Stimulated activated CD8-positive, alpha-beta memory T cell treated with anti-CD3 and anti-CD28 coated beads, Interleukin-12 subunit alpha, Interleukin-12 subunit beta, amount 100 ng/mL, for 24 hours (primary cell): ENCODE results near the gene PARL.

Source experiments
- DNase-seq: peaks from one replicate; pipeline ENCODE4 v3.0.0-alpha.2; 2020; ENCODE audit errors: extremely low read depth

The PARL gene, protein sequence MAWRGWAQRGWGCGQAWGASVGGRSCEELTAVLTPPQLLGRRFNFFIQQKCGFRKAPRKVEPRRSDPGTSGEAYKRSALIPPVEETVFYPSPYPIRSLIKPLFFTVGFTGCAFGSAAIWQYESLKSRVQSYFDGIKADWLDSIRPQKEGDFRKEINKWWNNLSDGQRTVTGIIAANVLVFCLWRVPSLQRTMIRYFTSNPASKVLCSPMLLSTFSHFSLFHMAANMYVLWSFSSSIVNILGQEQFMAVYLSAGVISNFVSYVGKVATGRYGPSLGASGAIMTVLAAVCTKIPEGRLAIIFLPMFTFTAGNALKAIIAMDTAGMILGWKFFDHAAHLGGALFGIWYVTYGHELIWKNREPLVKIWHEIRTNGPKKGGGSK

GRCh38 chr3:183884427-183885296 lies at the start of gene PARL:
Gene PARL, minus strand, starts transcription at chr3:183884880. Its CDS starts 34 bp downstream, at chr3:183884846.
- DNase-seq: peak; percentile 89

GRCh38 chr3:183933160-183933559 lies 48.5 kb upstream of the PARL start:
- DNase-seq: no peak

- no peak for DNase-seq
These were observed 47.2 kb upstream of the PARL start for GRCh38 chr3:183931881-183932280.

- DNase-seq: no peak
These were observed 45.4 kb upstream of the PARL start for GRCh38 chr3:183930086-183930485.

GRCh38 chr3:183927059-183927458 lies 42.4 kb upstream of the PARL start:
- no peak for DNase-seq

DNA sequence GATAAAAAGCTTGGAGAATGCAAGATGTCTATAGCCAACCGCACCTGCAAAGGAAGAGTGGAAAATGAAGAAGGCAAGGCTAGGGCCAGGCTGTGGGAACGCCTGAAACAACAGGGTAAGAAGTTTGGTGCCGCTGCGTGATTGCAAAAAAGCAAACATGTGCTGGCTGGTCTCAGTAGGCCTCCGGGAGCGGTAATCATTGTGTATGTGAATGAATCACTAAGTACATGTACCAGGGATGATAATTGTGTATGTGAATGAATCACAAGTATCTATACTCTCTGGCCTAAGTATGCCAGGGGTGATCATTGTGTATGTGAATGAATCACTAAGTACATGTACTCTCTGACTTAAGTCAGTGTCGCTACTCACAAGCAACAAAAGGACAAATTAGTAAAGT lies 40.3 kb upstream of the PARL start:
- no peak for DNase-seq

GRCh38 chr3:183924543-183924942 lies 39.9 kb upstream of the PARL start:
- DNase-seq: no peak

DNA sequence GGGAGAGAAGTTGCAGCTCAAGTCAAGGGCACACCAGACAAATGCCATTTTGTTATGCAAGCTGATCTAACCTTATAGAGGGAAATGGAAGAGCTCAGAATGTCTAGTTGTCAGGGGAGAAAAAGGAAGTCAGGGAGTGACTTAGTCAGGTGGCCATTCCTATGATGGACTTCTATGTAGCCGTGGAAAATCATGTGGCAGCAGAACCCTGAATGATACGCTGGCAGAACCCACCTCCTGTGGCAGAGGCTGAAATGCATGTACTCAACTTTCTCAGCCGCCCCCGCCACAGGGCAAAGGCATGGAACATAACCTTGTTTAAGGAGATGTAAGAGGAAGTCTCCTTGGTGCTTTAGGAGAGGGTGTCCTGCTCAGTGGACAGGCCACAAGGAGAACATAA lies 37.7 kb upstream of the PARL start:
- DNase-seq: no peak

DNA sequence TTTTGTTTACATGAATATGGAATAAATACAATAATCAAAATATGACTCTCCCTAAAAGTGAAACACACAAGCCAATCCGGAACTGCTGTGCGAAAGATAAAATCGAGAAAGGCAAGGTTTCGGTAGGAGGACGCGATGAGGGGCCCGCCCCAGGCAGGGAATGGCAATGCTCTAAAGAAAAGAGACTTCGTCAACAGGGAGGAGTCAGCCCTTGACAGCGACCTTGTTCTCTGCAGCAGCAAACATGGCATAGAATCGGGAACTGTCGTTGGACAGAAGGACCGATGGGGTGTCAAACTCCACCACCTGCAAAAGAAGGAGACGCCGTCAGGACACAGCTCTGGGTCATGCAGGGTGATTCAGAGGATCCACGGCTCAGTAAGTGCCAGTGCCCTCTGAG lies 36.4 kb upstream of the PARL start:
- no peak for DNase-seq

GRCh38 chr3:183920416-183920815 lies 35.7 kb upstream of the PARL start:
- DNase-seq: no peak

DNA sequence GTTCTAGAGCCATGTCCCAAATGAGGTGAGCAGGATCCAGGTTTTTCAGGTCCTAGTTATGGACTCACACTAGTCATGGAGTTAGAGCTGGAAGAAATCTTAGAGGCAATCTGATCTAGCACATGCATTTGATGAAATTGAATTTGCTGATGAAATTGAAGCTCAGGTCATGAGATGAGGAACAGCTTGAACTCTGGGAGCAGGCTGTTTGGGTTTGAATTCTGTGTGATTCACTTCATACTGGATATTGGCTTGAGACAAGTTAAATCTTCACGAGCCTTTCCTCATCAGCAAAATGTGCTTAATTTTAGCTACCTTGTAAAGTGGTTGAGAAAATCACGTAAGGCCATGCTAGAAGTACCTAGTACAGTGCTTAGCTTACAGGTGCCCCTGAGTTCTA lies 33.5 kb upstream of the PARL start:
- DNase-seq: no peak

DNA sequence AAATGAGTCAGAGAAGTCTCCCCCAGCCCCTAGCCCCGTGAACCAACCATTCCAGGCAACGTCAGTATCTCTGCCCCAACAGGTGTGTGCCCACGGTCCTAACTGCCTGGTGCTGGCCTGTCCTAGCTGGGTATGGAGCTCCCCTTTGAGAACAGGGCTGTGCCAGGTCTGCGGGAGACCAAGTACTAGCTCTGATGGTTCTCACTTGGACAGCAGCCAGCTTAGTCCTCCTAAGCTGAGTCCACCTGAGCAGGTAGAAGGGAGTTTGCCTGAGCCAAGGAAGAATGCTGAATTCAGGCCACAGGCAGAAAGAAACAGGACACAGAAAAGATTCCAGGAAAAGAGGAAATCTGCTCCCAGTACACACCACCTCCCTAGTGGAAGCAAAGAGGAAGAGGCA lies 33.1 kb upstream of the PARL start:
- DNase-seq: no peak

DNA sequence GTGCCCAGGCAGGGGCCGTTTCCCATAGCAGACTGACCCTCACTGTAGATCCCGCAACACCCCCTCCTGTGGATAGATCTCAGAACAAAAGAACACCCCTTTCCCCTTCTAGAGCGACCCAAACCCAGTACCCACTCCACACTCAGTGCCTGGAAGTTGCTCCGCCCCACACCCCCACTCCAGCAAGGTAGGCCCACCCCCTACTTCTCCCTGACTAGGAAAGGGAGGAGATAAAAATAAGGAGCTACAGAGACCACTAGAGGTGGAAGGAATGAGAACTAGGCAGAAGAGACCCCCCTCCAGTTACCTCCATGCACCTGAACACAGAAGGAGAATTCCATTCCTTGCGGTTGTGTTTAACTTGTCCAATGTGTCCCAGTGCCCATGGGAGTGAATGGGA lies 30.2 kb upstream of the PARL start:
- no peak for DNase-seq

DNA sequence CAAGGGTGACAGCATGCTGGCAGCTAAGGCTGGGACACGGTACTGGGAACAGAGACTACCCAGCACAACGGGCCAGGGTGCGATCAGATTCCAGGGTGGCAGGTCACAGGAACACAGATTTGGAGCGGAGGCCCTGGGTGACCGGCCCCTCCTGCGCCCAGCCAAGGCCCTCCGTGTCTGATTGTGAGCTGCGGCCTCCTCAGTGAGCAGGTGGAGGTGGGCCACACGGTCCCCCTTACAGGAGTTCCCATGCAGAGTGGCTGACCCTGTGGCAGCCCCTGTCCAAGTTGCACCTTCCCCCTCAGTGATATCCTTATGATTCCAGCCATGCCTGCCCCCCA lies 28.9 kb upstream of the PARL start:
- DNase-seq: no peak

DNA sequence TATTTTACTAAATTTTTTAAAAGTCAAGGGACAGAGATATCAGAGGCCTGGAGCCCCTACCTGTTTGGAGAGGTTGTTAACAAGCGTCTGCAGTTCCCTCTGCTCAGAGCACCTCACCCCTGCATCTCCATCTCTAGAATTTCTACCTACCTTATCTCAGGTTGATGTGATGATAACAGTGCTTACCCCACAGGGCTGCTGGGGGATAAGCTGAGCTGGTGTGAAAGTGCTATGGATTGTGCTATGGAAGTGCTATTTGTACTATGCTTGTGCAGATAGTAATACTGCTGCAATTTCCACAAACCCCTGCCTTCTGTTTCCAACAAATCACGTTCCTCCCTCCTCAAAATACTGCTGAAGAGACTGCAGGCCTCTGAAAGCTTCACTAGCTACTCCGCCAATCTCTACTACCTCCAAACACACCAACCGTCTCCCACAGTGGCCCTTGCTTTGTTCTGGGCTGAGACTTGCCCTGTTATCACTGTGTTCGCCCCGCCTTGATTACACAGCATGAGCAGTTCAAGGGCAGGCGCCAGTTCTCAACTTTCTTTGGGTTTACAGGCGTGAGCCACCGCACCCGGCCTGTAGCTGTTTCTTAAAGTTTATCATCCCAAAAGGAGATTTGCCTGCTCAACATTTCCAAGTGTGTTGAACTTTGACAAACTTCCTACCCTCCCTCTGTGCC lies 28.4 kb upstream of the PARL start:
- no peak for DNase-seq

DNA sequence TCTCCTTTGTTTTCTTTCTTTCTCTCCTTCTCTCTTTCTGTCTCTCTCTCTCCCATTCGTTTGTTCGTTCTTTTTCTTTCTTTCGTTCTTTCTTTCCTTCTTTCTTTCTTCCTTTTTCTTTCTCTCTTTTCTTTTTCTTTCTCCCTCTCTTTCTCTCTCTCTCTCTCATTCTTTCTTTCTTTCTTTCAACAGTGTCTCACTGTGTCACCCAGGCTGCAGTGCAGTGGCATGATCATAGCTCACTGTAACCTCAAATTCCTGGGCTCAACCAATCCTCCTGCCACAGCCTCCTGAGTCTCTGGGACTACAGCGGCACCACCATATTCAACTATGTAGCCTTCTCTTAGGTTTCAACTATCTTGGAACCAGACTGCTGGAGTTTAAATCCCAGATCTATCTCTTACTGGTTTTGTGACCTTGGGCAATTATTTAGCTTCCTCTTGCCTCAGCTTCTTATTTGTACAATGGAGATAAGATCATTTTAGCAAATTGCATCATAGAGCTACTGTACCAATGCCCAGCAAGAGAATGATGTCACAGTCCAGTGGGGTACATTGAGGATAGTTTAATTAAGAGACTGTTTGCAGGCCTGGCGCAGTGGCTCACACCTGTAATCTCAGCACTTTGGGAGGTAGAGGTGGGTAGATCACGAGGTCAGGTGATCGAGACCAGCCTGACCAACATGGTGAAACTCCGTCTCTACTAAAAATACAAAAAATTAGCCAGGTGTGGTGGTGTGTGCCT lies 27.3 kb upstream of the PARL start:
- DNase-seq: no peak

DNA sequence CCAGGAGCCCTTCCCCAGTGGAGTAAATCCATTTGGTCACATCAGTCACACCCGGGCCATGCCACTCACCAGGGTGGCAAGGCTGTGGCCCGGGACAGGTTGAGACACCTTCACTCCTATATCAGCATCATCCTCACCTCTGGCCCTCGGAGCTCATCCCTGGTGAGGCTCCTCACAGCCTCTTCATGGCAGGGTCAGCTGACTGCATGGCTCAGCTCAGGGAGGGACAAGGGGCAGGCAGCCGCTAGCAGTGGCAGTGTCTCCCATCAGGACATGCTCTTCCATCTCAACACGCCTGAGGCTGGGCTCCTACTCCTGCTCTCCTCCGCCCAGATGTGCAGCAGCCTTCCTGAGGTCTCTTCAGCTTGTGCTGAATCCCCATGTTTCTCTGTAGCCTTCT lies 26.4 kb upstream of the PARL start:
- DNase-seq: no peak

GRCh38 chr3:183909030-183909600 lies 24.4 kb upstream of the PARL start:
- DNase-seq: no peak

- DNase-seq: no peak
These were observed 23.2 kb upstream of the PARL start for GRCh38 chr3:183907911-183908331.

GRCh38 chr3:183907176-183907575 lies 22.5 kb upstream of the PARL start:
- no peak for DNase-seq

GRCh38 chr3:183906234-183906921 lies 21.7 kb upstream of the PARL start:
- no peak for DNase-seq
